HepG2 (cell line): ENCODE data around the gene FAM24B. TPM values are rescaled to one million over a fixed set of nuclear protein-coding genes. Genes with fewer than 3 reads are reported as not detected.

Experiments used
- FIP1L1 ChIP-seq: fragments of 200-400 bp; formaldehyde crosslinking; IDR thresholded peaks from 2 replicates; pipeline ENCODE4 v1.6.1; 2018; ENCODE audit warnings: low read depth, mild to moderate bottlenecking, low read length, moderate library complexity, borderline replicate concordance; ENCODE audit not compliant: insufficient read depth
- HMG20A ChIP-seq: IDR thresholded peaks from 2 replicates; pipeline ENCODE4 v1.6.1; 2016; ENCODE audit warnings: borderline replicate concordance
- ISX ChIP-seq: sonication (generic); formaldehyde crosslinking; conservative IDR thresholded peaks from 2 replicates; pipeline ENCODE4 v1.5.0; 2020; ENCODE audit warnings: missing genetic modification reagents
- TRAFD1 ChIP-seq: sonication (generic); formaldehyde crosslinking; IDR thresholded peaks from 2 replicates; pipeline ENCODE4 v1.5.1; 2020; ENCODE audit warnings: missing genetic modification reagents, mild to moderate bottlenecking, borderline replicate concordance
- polyA plus RNA-seq, 8 experiments: library from polyadenylated mRNA; depleted of rRNA in 3 of 8; stranded (reverse) in 7 of 8; unstranded in 1 of 8; fragments of >200 nt; fragmentation: Illumina TruSeq in 4 of 8; extraction: Trizol in 4 of 8; gene quantifications; 2 replicates each; pipeline versions ENCODE4 v1.2.1 to v1.2.3, GENCODE V29; 2011 to 2016; ENCODE audit warnings: low read depth in 4 of 8, missing spikeins in 1 of 8, mixed read lengths in 1 of 8; ENCODE audit not compliant: insufficient read depth in 1 of 8
- total RNA-seq, 5 experiments: library from RNA; depleted of rRNA; stranded (reverse); fragments of >200 nt; fragmentation: Illumina TruSeq; extraction: Trizol; gene quantifications; 2 replicates each; pipeline ENCODE4 v1.2.3, GENCODE V29; 2016; ENCODE audit warnings: low read depth in 1 of 5
- TF ChIP-seq, protein P1 (sequence below): sonication (generic); formaldehyde crosslinking; IDR thresholded peaks from 2 replicates; pipeline ENCODE4 v1.5.1; 2020; ENCODE audit warnings: mild to moderate bottlenecking, missing genetic modification reagents, moderate library complexity

FAM24B gene
- total and polyA plus RNA-seq, 2 of the 13 experiments (the other 11 are each of a cell fraction or from before 2014, with no cell fraction given): 1.9 to 3.0 TPM

DNA sequence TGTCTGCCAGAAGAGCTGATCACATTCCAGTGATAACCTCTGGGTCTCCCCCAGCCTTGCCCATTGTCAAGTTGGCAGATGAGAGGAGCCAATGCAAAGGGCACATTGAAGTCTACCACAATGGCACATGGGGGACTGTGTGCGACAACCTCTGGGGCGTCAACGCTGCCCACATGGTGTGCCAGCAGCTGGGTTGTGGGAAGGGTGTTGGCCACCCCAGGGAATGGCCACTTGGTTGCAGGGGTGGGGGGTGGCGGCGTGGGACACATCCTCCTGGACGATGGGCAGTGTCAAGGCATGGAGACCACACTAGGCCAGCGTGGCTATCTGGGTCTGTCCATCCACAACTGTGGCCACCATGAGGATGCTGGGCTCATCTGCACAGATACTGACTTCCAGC, 77.1 kb downstream of the FAM24B start (continued):
- TF ChIP-seq TRAFD1 (CRISPR knock-in tag) (no peak), FIP1L1 (no peak), ISX (CRISPR knock-in tag) (no peak), HMG20A (CRISPR knock-in tag) (no peak)
- TF ChIP-seq, protein P1, sequence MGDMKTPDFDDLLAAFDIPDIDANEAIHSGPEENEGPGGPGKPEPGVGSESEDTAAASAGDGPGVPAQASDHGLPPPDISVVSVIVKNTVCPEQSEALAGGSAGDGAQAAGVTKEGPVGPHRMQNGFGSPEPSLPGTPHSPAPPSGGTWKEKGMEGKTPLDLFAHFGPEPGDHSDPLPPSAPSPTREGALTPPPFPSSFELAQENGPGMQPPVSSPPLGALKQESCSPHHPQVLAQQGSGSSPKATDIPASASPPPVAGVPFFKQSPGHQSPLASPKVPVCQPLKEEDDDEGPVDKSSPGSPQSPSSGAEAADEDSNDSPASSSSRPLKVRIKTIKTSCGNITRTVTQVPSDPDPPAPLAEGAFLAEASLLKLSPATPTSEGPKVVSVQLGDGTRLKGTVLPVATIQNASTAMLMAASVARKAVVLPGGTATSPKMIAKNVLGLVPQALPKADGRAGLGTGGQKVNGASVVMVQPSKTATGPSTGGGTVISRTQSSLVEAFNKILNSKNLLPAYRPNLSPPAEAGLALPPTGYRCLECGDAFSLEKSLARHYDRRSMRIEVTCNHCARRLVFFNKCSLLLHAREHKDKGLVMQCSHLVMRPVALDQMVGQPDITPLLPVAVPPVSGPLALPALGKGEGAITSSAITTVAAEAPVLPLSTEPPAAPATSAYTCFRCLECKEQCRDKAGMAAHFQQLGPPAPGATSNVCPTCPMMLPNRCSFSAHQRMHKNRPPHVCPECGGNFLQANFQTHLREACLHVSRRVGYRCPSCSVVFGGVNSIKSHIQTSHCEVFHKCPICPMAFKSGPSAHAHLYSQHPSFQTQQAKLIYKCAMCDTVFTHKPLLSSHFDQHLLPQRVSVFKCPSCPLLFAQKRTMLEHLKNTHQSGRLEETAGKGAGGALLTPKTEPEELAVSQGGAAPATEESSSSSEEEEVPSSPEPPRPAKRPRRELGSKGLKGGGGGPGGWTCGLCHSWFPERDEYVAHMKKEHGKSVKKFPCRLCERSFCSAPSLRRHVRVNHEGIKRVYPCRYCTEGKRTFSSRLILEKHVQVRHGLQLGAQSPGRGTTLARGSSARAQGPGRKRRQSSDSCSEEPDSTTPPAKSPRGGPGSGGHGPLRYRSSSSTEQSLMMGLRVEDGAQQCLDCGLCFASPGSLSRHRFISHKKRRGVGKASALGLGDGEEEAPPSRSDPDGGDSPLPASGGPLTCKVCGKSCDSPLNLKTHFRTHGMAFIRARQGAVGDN (CRISPR knock-in tag): no peak

Other genes starting within 250 kb of the FAM24B start
- gene C10orf120, start 179.7 kb downstream of the FAM24B start, total RNA-seq (2016; rRNA removed; fragmentation: Illumina TruSeq; extraction: Trizol): not detected in 2 replicates
- gene C10orf120, start 179.7 kb downstream of the FAM24B start, polyA plus RNA-seq (2011; rRNA removed): not detected in 2 replicates
- 0.29 and 0.34 TPM in 2 replicates for gene CUZD1, start 33.7 kb downstream of the FAM24B start, total RNA-seq (2016; rRNA removed; fragmentation: Illumina TruSeq; extraction: Trizol)
- gene CUZD1, start 33.7 kb downstream of the FAM24B start, polyA plus RNA-seq (2011; rRNA removed): 0.20 and 0.22 TPM in 2 replicates
- not detected in 2 replicates for gene FAM24A, start 31.0 kb upstream of the FAM24B start, total RNA-seq (2016; rRNA removed; fragmentation: Illumina TruSeq; extraction: Trizol)
- gene FAM24A, start 31.0 kb upstream of the FAM24B start, polyA plus RNA-seq (2011; rRNA removed): not detected in 2 replicates
- 11.8 and 13.4 TPM in 2 replicates for gene C10orf88, start 74.6 kb upstream of the FAM24B start, total RNA-seq (2016; rRNA removed; fragmentation: Illumina TruSeq; extraction: Trizol)
- gene C10orf88, start 74.6 kb upstream of the FAM24B start, polyA plus RNA-seq (2011; rRNA removed): 4.2 and 4.6 TPM in 2 replicates
- 9.3 and 9.8 TPM in 2 replicates for gene PSTK, start 100.8 kb upstream of the FAM24B start, total RNA-seq (2016; rRNA removed; fragmentation: Illumina TruSeq; extraction: Trizol)
- gene PSTK, start 100.8 kb upstream of the FAM24B start, polyA plus RNA-seq (2011; rRNA removed): 7.5 and 8.2 TPM in 2 replicates
- gene IKZF5, start 129.2 kb upstream of the FAM24B start, total RNA-seq (2016; rRNA removed; fragmentation: Illumina TruSeq; extraction: Trizol): 3.7 and 4.1 TPM in 2 replicates
- gene IKZF5, start 129.2 kb upstream of the FAM24B start, polyA plus RNA-seq (2011; rRNA removed): 11.3 and 12.0 TPM in 2 replicates
- 80.0 and 186 TPM in 2 replicates for gene ACADSB, start 129.4 kb upstream of the FAM24B start, total RNA-seq (2016; rRNA removed; fragmentation: Illumina TruSeq; extraction: Trizol)
- 76.6 and 87.6 TPM in 2 replicates for gene ACADSB, start 129.4 kb upstream of the FAM24B start, polyA plus RNA-seq (2011; rRNA removed)